WTC11 (cell line): ENCODE results near the gene PLD3. TPM values are rescaled to one million over a fixed set of nuclear protein-coding genes. Genes with fewer than 3 reads are reported as not detected.

Experiments
- ATAC-seq: fragments of 200-7000 bp; cut with Tn5 transposase; 2 replicates; pipeline ENCODE4 v1.10.0; 2021; ENCODE audit warnings: mild to moderate bottlenecking, moderate library complexity
- CTCF ChIA-PET: fragments of 300-600 bp; sonication (Branson Sonifier 250); formaldehyde crosslinking; loops from one replicate; lab custom pipeline; 2021; ENCODE audit warnings: antibody characterized with exemption; lab: Charles Lee
- POLR2A ChIA-PET: fragments of 350-600 bp; sonication (Branson Sonifier 250); formaldehyde crosslinking; loops from one replicate; lab custom pipeline; 2021; ENCODE audit warnings: antibody characterized with exemption; lab: Charles Lee
- DNase-seq: peaks from one replicate; pipeline ENCODE4 v3.0.0; 2021; ENCODE audit warnings: low spot score
- H3K27ac Mint-ChIP-seq: 2 replicates; pipeline ENCODE4 v1.8.0; 2021; ENCODE audit warnings: mixed read lengths
- H3K27me3 Mint-ChIP-seq: 2 replicates; pipeline ENCODE4 v1.8.0; 2021; ENCODE audit warnings: low read depth, mild to moderate bottlenecking, moderate library complexity, mixed read lengths
- H3K36me3 Mint-ChIP-seq: 2 replicates; pipeline ENCODE4 v1.8.0; 2021; ENCODE audit warnings: mixed read lengths
- H3K4me1 Mint-ChIP-seq: 2 replicates; pipeline ENCODE4 v1.8.0; 2022; ENCODE audit warnings: mixed read lengths
- H3K4me3 Mint-ChIP-seq: 2 replicates; pipeline ENCODE4 v1.8.0; 2021; ENCODE audit warnings: mild to moderate bottlenecking, moderate library complexity, mixed read lengths
- H3K9me3 Mint-ChIP-seq: 2 replicates; pipeline ENCODE4 v1.8.0; 2021; ENCODE audit warnings: mixed read lengths
- IRF2 ChIP-seq: sonication (generic); formaldehyde crosslinking; IDR thresholded peaks from 2 replicates; pipeline ENCODE4 v1.8.0; 2022; ENCODE audit warnings: low read depth, missing genetic modification reagents, borderline replicate concordance
- NFATC4 ChIP-seq: fragments of 250-450 bp; sonication (Bioruptor Pico); IDR thresholded peaks from 2 replicates; pipeline ENCODE4 v1.9.0; 2021; ENCODE audit warnings: mild to moderate bottlenecking
- NR1H2 ChIP-seq: sonication (generic); formaldehyde crosslinking; IDR thresholded peaks from 2 replicates; pipeline ENCODE4 v1.9.0; 2021; ENCODE audit warnings: mild to moderate bottlenecking, moderate library complexity, missing genetic modification reagents
- PRRX2 ChIP-seq: fragments of 250-450 bp; sonication (Bioruptor Pico); IDR thresholded peaks from 2 replicates; pipeline ENCODE4 v1.8.0; 2021; ENCODE audit warnings: mild to moderate bottlenecking
- SMAD4 ChIP-seq: sonication (generic); formaldehyde crosslinking; IDR thresholded peaks from 2 replicates; pipeline ENCODE4 v1.8.0; 2022; ENCODE audit warnings: mild to moderate bottlenecking, missing genetic modification reagents
- SOX15 ChIP-seq: fragments of 250-450 bp; sonication (Bioruptor Pico); IDR thresholded peaks from 2 replicates; pipeline ENCODE4 v1.9.0; 2021; ENCODE audit warnings: mild to moderate bottlenecking
- TCF7 ChIP-seq: sonication (generic); formaldehyde crosslinking; IDR thresholded peaks from 2 replicates; pipeline ENCODE4 v1.8.0; 2022; ENCODE audit warnings: mild to moderate bottlenecking, low read depth, missing genetic modification reagents, moderate library complexity
- ZNF138 ChIP-seq: sonication (generic); formaldehyde crosslinking; conservative IDR thresholded peaks from 2 replicates; pipeline ENCODE4 v1.8.1; 2022; ENCODE audit warnings: mild to moderate bottlenecking, moderate library complexity, missing genetic modification reagents
- ZNF219 ChIP-seq: sonication (generic); formaldehyde crosslinking; IDR thresholded peaks from 2 replicates; pipeline ENCODE4 v1.8.0; 2023; ENCODE audit warnings: missing genetic modification reagents, mild to moderate bottlenecking, borderline replicate concordance
- ZNF232 ChIP-seq: sonication (generic); formaldehyde crosslinking; IDR thresholded peaks from 2 replicates; pipeline ENCODE4 v1.8.0; 2022; ENCODE audit warnings: mild to moderate bottlenecking, missing genetic modification reagents
- ZNF396 ChIP-seq: fragments of 250-450 bp; sonication (Bioruptor Pico); IDR thresholded peaks from 2 replicates; pipeline ENCODE4 v1.8.0; 2021; ENCODE audit warnings: mild to moderate bottlenecking, moderate library complexity, borderline replicate concordance
- total RNA-seq: library from RNA; stranded (reverse); gene quantifications from 3 replicates; pipeline ENCODE4 v1.2.3, GENCODE V29; 2021
- TF ChIP-seq, protein P1 (sequence below): sonication (generic); formaldehyde crosslinking; IDR thresholded peaks from 2 replicates; pipeline ENCODE4 v1.8.0; 2022; ENCODE audit warnings: mild to moderate bottlenecking, missing genetic modification reagents
- TF ChIP-seq, protein P2 (sequence below): fragments of 250-450 bp; sonication (Bioruptor Pico); IDR thresholded peaks from 2 replicates; pipeline ENCODE4 v1.9.0; 2021; ENCODE audit warnings: mild to moderate bottlenecking
- TF ChIP-seq, protein P3 (sequence below): fragments of 250-450 bp; sonication (Bioruptor Pico); IDR thresholded peaks from 2 replicates; pipeline ENCODE4 v2.1.2; 2022; ENCODE audit warnings: mild to moderate bottlenecking, moderate library complexity
- TF ChIP-seq, protein P4 (sequence below): sonication (generic); formaldehyde crosslinking; IDR thresholded peaks from 2 replicates; pipeline ENCODE4 v1.8.1; 2023; ENCODE audit warnings: mild to moderate bottlenecking, missing genetic modification reagents
- TF ChIP-seq, protein P5 (sequence below): sonication (generic); formaldehyde crosslinking; IDR thresholded peaks from 2 replicates; pipeline ENCODE4 v1.8.1; 2023; ENCODE audit warnings: mild to moderate bottlenecking, missing genetic modification reagents, borderline replicate concordance

The PLD3 gene
- total RNA-seq, 1 experiment from 2014 or later = 190 TPM

DNA sequence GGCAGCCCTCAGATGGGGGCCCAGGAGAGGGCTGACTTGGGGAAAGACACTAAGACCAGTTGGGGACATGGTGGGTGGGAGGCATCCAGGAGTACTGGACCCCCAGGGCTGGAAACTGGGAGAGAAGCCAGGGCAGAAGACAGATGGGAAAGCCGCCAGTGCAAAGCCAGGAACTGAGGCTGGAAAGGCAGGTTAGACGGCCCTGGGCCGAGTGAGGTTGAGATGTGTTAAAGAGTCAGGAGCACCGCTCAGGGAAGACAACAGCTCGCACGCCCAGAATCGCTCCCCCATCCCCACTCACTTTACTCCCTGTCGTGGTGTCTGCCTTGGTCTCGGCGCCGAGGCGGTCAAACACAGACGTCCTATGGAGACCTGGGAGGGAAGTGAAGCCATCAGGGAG, 24.8 kb upstream of the PLD3 start:
- no peak overlapping the region for H3K27ac Mint-ChIP-seq
- H3K27me3 Mint-ChIP-seq = no peaks in the 10 kb centered on the region
- no peaks in the 10 kb centered on the region for H3K9me3 Mint-ChIP-seq
- H3K4me1 Mint-ChIP-seq = no peaks in the 10 kb centered on the region
- peaks cover 38% of the 10 kb centered on the region for H3K36me3 Mint-ChIP-seq
- ATAC-seq (no peak), DNase-seq (no peak)
- CTCF ChIA-PET = interaction anchor here (1.6 kb wide), 1 partner anchor 18 kb away, joined by 3 read pairs; no protein-coding TSS in a partner anchor
- TF ChIP-seq NR1H2 (CRISPR knock-in tag) = no peak
- TF ChIP-seq, all 79 proteins: peak for 0
- POLR2A ChIA-PET = no interaction called here
- no peak overlapping the region for H3K4me3 Mint-ChIP-seq

DNA sequence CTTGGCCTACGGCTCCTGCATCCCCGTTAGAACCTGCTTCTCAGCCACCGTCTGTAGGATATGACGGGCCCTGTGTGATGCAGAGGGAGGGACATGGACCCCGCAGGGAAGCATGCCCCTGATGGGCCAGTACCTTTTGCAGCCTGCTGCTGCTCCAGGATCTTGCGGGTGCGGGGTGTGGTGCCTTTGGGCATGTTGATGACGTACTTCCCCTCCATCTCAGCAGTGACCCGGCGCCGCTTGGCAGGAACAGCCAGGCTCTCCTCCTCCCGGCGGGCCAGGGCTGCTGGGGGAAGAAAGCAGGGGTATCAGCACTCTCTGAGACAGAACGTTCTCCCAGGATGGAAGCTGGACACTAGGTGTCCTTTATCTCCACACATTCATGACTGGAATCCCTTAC, 22.3 kb upstream of the PLD3 start:
- POLR2A ChIA-PET = no interaction called here

DNA sequence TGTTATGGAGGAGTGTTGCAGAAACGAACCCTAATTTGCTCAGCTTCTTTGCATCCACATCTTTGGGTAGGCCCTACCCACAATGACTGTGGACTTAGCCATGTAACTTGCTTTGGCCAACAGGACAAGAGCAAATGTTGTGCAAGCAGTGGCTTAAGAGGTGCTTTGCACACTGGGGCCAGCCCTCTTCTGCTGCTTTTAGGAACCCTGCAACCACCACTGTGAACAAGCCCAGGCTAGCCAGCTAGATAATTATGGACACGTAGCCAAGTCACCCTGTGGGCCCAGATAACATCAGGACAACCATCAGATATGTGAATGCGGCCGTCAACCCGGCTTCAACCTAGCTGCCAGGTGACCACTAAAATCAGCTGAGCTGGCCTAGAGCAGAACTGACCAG, 17.4 kb upstream of the PLD3 start:
- Mint-ChIP-seq H3K9me3 (no peaks in the 10 kb centered on the region), H3K4me1 (no peaks in the 10 kb centered on the region), H3K27ac (no peak overlapping the region), H3K4me3 (no peak overlapping the region), H3K36me3 (peaks cover 36% of the 10 kb centered on the region), H3K27me3 (no peaks in the 10 kb centered on the region)
- ATAC-seq (no peak), DNase-seq (no peak)
- CTCF ChIA-PET = interaction anchor here (0.6 kb wide), 1 partner anchor 61 kb away, joined by 3 read pairs; no protein-coding TSS in a partner anchor
- POLR2A ChIA-PET = no interaction called here
- TF ChIP-seq ZNF232 (CRISPR knock-in tag) = no peak
- no peak for TF ChIP-seq ZNF396 (CRISPR knock-in tag)
- no peak for TF ChIP-seq IRF2 (CRISPR knock-in tag)
- no peak for TF ChIP-seq TCF7 (CRISPR knock-in tag)
- TF ChIP-seq, protein P1, sequence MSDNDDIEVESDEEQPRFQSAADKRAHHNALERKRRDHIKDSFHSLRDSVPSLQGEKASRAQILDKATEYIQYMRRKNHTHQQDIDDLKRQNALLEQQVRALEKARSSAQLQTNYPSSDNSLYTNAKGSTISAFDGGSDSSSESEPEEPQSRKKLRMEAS (CRISPR knock-in tag) = no peak

More for the DNA sequence above, 22.3 kb upstream of the PLD3 start:
- Mint-ChIP-seq H3K36me3 (peaks cover 46% of the 10 kb centered on the region), H3K4me1 (no peaks in the 10 kb centered on the region), H3K4me3 (no peak overlapping the region), H3K9me3 (no peaks in the 10 kb centered on the region), H3K27me3 (no peaks in the 10 kb centered on the region), H3K27ac (no peak overlapping the region)
- CTCF ChIA-PET = interaction anchor here (0.9 kb wide), 1 partner anchor 9 kb away, joined by 3 read pairs; no protein-coding TSS in a partner anchor
- no peak for TF ChIP-seq PRRX2 (CRISPR knock-in tag)
- no peak for TF ChIP-seq SOX15 (CRISPR knock-in tag)
- no peak for TF ChIP-seq NFATC4
- TF ChIP-seq, protein P2, sequence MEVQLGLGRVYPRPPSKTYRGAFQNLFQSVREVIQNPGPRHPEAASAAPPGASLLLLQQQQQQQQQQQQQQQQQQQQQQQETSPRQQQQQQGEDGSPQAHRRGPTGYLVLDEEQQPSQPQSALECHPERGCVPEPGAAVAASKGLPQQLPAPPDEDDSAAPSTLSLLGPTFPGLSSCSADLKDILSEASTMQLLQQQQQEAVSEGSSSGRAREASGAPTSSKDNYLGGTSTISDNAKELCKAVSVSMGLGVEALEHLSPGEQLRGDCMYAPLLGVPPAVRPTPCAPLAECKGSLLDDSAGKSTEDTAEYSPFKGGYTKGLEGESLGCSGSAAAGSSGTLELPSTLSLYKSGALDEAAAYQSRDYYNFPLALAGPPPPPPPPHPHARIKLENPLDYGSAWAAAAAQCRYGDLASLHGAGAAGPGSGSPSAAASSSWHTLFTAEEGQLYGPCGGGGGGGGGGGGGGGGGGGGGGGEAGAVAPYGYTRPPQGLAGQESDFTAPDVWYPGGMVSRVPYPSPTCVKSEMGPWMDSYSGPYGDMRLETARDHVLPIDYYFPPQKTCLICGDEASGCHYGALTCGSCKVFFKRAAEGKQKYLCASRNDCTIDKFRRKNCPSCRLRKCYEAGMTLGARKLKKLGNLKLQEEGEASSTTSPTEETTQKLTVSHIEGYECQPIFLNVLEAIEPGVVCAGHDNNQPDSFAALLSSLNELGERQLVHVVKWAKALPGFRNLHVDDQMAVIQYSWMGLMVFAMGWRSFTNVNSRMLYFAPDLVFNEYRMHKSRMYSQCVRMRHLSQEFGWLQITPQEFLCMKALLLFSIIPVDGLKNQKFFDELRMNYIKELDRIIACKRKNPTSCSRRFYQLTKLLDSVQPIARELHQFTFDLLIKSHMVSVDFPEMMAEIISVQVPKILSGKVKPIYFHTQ (CRISPR knock-in tag) = no peak
- TF ChIP-seq, protein P3, sequence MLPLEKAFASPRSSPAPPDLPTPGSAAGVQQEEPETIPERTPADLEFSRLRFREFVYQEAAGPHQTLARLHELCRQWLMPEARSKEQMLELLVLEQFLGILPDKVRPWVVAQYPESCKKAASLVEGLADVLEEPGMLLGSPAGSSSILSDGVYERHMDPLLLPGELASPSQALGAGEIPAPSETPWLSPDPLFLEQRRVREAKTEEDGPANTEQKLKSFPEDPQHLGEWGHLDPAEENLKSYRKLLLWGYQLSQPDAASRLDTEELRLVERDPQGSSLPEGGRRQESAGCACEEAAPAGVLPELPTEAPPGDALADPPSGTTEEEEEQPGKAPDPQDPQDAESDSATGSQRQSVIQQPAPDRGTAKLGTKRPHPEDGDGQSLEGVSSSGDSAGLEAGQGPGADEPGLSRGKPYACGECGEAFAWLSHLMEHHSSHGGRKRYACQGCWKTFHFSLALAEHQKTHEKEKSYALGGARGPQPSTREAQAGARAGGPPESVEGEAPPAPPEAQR (CRISPR knock-in tag) = no peak
- no peak for TF ChIP-seq ZNF138 (CRISPR knock-in tag)
- no peak for TF ChIP-seq SMAD4 (CRISPR knock-in tag)
- TF ChIP-seq, protein P4, sequence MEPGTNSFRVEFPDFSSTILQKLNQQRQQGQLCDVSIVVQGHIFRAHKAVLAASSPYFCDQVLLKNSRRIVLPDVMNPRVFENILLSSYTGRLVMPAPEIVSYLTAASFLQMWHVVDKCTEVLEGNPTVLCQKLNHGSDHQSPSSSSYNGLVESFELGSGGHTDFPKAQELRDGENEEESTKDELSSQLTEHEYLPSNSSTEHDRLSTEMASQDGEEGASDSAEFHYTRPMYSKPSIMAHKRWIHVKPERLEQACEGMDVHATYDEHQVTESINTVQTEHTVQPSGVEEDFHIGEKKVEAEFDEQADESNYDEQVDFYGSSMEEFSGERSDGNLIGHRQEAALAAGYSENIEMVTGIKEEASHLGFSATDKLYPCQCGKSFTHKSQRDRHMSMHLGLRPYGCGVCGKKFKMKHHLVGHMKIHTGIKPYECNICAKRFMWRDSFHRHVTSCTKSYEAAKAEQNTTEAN = no peak
- no peak for TF ChIP-seq ZNF219 (CRISPR knock-in tag)
- TF ChIP-seq, protein P5, sequence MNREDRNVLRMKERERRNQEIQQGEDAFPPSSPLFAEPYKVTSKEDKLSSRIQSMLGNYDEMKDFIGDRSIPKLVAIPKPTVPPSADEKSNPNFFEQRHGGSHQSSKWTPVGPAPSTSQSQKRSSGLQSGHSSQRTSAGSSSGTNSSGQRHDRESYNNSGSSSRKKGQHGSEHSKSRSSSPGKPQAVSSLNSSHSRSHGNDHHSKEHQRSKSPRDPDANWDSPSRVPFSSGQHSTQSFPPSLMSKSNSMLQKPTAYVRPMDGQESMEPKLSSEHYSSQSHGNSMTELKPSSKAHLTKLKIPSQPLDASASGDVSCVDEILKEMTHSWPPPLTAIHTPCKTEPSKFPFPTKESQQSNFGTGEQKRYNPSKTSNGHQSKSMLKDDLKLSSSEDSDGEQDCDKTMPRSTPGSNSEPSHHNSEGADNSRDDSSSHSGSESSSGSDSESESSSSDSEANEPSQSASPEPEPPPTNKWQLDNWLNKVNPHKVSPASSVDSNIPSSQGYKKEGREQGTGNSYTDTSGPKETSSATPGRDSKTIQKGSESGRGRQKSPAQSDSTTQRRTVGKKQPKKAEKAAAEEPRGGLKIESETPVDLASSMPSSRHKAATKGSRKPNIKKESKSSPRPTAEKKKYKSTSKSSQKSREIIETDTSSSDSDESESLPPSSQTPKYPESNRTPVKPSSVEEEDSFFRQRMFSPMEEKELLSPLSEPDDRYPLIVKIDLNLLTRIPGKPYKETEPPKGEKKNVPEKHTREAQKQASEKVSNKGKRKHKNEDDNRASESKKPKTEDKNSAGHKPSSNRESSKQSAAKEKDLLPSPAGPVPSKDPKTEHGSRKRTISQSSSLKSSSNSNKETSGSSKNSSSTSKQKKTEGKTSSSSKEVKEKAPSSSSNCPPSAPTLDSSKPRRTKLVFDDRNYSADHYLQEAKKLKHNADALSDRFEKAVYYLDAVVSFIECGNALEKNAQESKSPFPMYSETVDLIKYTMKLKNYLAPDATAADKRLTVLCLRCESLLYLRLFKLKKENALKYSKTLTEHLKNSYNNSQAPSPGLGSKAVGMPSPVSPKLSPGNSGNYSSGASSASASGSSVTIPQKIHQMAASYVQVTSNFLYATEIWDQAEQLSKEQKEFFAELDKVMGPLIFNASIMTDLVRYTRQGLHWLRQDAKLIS (CRISPR knock-in tag) = no peak
- ATAC-seq (no peak), DNase-seq (no peak)
